H9 (cell line): ENCODE data around the gene NFX1. TPM values are rescaled to one million over a fixed set of nuclear protein-coding genes. Genes with fewer than 3 reads are reported as not detected.

Source experiments
- DNase-seq: peaks from one replicate; pipeline ENCODE4 v3.0.0-alpha.2; 2017
- H2AFZ ChIP-seq: one replicate; pipeline ENCODE4 v1.6.1; 2013; ENCODE audit warnings: mild to moderate bottlenecking, low read length, control low read depth, moderate library complexity
- H2AK5ac ChIP-seq: 2 replicates; pipeline ENCODE4 v1.6.1; 2013; ENCODE audit warnings: low read length, control low read depth, mixed read lengths; ENCODE audit not compliant: insufficient read length
- H2BK120ac ChIP-seq: one replicate; pipeline ENCODE4 v1.6.1; 2013; ENCODE audit warnings: low read depth, mild to moderate bottlenecking, low read length, control low read depth, inconsistent platforms; ENCODE audit not compliant: poor library complexity, severe bottlenecking
- H2BK12ac ChIP-seq: 2 replicates; pipeline ENCODE4 v1.6.1; 2013; ENCODE audit warnings: low read length, control low read depth, mixed read lengths, low read depth; ENCODE audit not compliant: insufficient read length
- H2BK15ac ChIP-seq: 2 replicates; pipeline ENCODE4 v1.6.1; 2013; ENCODE audit warnings: low read depth, low read length, control low read depth
- H2BK20ac ChIP-seq: one replicate; pipeline ENCODE4 v1.6.1; 2013; ENCODE audit warnings: low read depth, mild to moderate bottlenecking, low read length, control low read depth, inconsistent platforms; ENCODE audit not compliant: poor library complexity, severe bottlenecking
- H2BK5ac ChIP-seq: 2 replicates; pipeline ENCODE4 v1.6.1; 2013; ENCODE audit warnings: low read length, control low read depth, mixed read lengths; ENCODE audit not compliant: insufficient read length
- H3K14ac ChIP-seq: 2 replicates; pipeline ENCODE4 v1.6.1; 2013; ENCODE audit warnings: low read length, control low read depth; ENCODE audit not compliant: insufficient read depth
- H3K18ac ChIP-seq: 2 replicates; pipeline ENCODE4 v1.6.1; 2013; ENCODE audit warnings: low read depth, mild to moderate bottlenecking, mixed read lengths, low read length, control low read depth; ENCODE audit not compliant: insufficient read length
- H3K23ac ChIP-seq: 2 replicates; pipeline ENCODE4 v1.6.1; 2013; ENCODE audit warnings: low read length, control low read depth, mixed read lengths, low read depth; ENCODE audit not compliant: insufficient read length
- H3K23me2 ChIP-seq: 2 replicates; pipeline ENCODE4 v1.6.1; 2013; ENCODE audit warnings: low read depth, mild to moderate bottlenecking, mixed read lengths, low read length, control low read depth; ENCODE audit not compliant: insufficient read length, poor library complexity, severe bottlenecking
- H3K27ac ChIP-seq: 2 replicates; pipeline ENCODE4 v1.5.1; 2013; ENCODE audit warnings: low read length, control low read depth, mixed read lengths, low read depth; ENCODE audit not compliant: insufficient read length
- H3K27me3 ChIP-seq: 2 replicates; pipeline ENCODE4 v1.6.1; 2013; ENCODE audit warnings: low read length, control low read depth, inconsistent platforms; ENCODE audit not compliant: insufficient read depth
- H3K4ac ChIP-seq: 2 replicates; pipeline ENCODE4 v1.6.1; 2013; ENCODE audit warnings: low read depth, mild to moderate bottlenecking, control low read depth, inconsistent platforms, low read length, moderate library complexity
- H3K4me1 ChIP-seq: 2 replicates; pipeline ENCODE4 v1.6.1; 2013; ENCODE audit warnings: low read length, control low read depth, inconsistent platforms; ENCODE audit not compliant: insufficient read depth
- H3K4me2 ChIP-seq: 2 replicates; pipeline ENCODE4 v1.6.1; 2013; ENCODE audit warnings: low read length, control low read depth, mixed read lengths; ENCODE audit not compliant: insufficient read length, insufficient read depth
- H3K56ac ChIP-seq: 2 replicates; pipeline ENCODE4 v1.6.1; 2013; ENCODE audit warnings: low read depth, mild to moderate bottlenecking, mixed read lengths, low read length, control low read depth; ENCODE audit not compliant: insufficient read length
- H3K79me1 ChIP-seq: 2 replicates; pipeline ENCODE4 v1.6.1; 2013; ENCODE audit warnings: low read depth, mild to moderate bottlenecking, moderate library complexity, low read length, control low read depth, inconsistent platforms; ENCODE audit not compliant: insufficient read depth, poor library complexity, severe bottlenecking
- H3K79me2 ChIP-seq: 2 replicates; pipeline ENCODE4 v1.6.1; 2013; ENCODE audit warnings: low read length, control low read depth, inconsistent platforms; ENCODE audit not compliant: insufficient read depth
- H3K9ac ChIP-seq: 2 replicates; pipeline ENCODE4 v1.6.1; 2013; ENCODE audit warnings: low read length, control low read depth, mixed read lengths; ENCODE audit not compliant: insufficient read length; ENCODE audit errors: extremely low read depth
- H3K9me3 ChIP-seq: one replicate; pipeline ENCODE4 v1.6.1; 2013; ENCODE audit warnings: low read depth, low read length, inconsistent platforms; ENCODE audit not compliant: control insufficient read depth
- H3T11ph ChIP-seq: one replicate; pipeline ENCODE4 v1.6.1; 2013; ENCODE audit warnings: mild to moderate bottlenecking, low read length, control low read depth, inconsistent platforms
- H4K20me1 ChIP-seq: one replicate; pipeline ENCODE4 v1.6.1; 2013; ENCODE audit not compliant: control insufficient read depth, insufficient read length, insufficient read depth
- H4K5ac ChIP-seq: 2 replicates; pipeline ENCODE4 v1.6.1; 2013; ENCODE audit warnings: low read depth, mild to moderate bottlenecking, mixed read lengths, low read length, control low read depth; ENCODE audit not compliant: insufficient read length
- H4K8ac ChIP-seq: replicated peaks from 2 replicates; pipeline ENCODE4 v1.6.1; 2013; ENCODE audit warnings: low read length, control low read depth, mixed read lengths, low read depth; ENCODE audit not compliant: insufficient read length
- H4K91ac ChIP-seq: 2 replicates; pipeline ENCODE4 v1.6.1; 2013; ENCODE audit warnings: low read depth, mild to moderate bottlenecking, moderate library complexity, mixed read lengths, low read length, control low read depth; ENCODE audit not compliant: insufficient read length
- H3K27ac Mint-ChIP-seq, 3 experiments: 2 replicates in 2 of 3; 3 replicates in 1 of 3; pipeline ENCODE4 v1.8.0; 2020 to 2021; ENCODE audit warnings: mixed read lengths in 3 of 3, mild to moderate bottlenecking in 1 of 3, moderate library complexity in 1 of 3
- H3K27me3 Mint-ChIP-seq: 2 replicates; pipeline ENCODE4 v1.8.0; 2021; ENCODE audit warnings: low read depth, mild to moderate bottlenecking, moderate library complexity, mixed read lengths
- H3K36me3 Mint-ChIP-seq, 3 experiments: 2 replicates in 2 of 3; 3 replicates in 1 of 3; pipeline ENCODE4 v1.8.0; 2020 to 2021; ENCODE audit warnings: low read depth in 3 of 3, mixed read lengths in 3 of 3; ENCODE audit not compliant: insufficient read depth in 1 of 3
- H3K4me1 Mint-ChIP-seq, 2 experiments: 2 replicates each; pipeline ENCODE4 v1.8.0; 2020; ENCODE audit warnings: mixed read lengths in 2 of 2
- H3K4me3 Mint-ChIP-seq, 2 experiments: 2 replicates in 1 of 2; 3 replicates in 1 of 2; pipeline ENCODE4 v1.8.0; 2020 to 2021; ENCODE audit warnings: mild to moderate bottlenecking in 2 of 2, mixed read lengths in 2 of 2, moderate library complexity in 1 of 2
- H3K9me3 Mint-ChIP-seq, 2 experiments: 2 replicates in 1 of 2; 3 replicates in 1 of 2; pipeline ENCODE4 v1.8.0; 2020; ENCODE audit warnings: mild to moderate bottlenecking in 2 of 2, mixed read lengths in 2 of 2, moderate library complexity in 1 of 2
- WGBS: extraction: QIAGEN DNeasy Blood & Tissue Kit; methylation state at CpG from one replicate; pipeline ENCODE4 v1.1.7; 2013; ENCODE audit warnings: missing lambda C conversion rate, low lambda C conversion rate, mixed read lengths; ENCODE audit not compliant: insufficient read length; ENCODE audit errors: extremely low coverage; 5-methylcytosine and 5-hydroxymethylcytosine counted together
- total RNA-seq: library from RNA; stranded (reverse); gene quantifications from 2 replicates; pipeline ENCODE4 v1.2.1, GENCODE V29; 2021
- TF ChIP-seq, protein P1 (sequence below): fragments of 200-600 bp; sonication (generic); conservative IDR thresholded peaks from 3 replicates; pipeline ENCODE4 v1.8.0; 2021; ENCODE audit warnings: antibody characterized with exemption, mild to moderate bottlenecking

The NFX1 gene
- total RNA-seq, 1 experiment from 2014 or later, result 35.1 TPM

DNA sequence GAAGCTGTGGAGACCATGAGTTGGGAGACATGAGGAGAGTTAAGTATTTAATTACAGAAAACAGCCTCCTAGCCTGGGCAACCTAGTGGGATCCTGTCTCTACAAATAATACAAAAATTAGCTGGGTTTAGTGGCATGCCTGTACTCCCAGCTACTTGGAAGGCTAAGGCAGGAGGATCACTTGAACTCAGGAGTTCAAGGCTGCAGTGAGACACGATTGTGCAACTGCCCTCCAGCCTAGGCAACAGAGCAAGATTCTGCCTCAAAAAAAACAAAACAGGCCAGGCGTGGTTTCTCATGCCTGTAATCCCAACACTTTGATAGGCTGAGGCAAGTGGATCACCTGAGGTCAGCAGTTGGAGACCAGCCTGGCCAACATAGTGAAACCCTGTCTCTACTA is 59.4 kb downstream of the NFX1 start:
- Histone ChIP-seq H2BK5ac (no peak overlapping the region), H3K79me2 (no peaks in the 10 kb centered on the region), H3K23me2 (no peaks in the 10 kb centered on the region), H4K20me1 (no peaks in the 10 kb centered on the region), H4K91ac (no peak overlapping the region), H3T11ph (no peak overlapping the region), H3K4me1 (no peaks in the 10 kb centered on the region), H3K18ac (no peak overlapping the region), H3K14ac (no peak overlapping the region), H2AFZ (no peak overlapping the region), H3K79me1 (no peaks in the 10 kb centered on the region), H2BK12ac (no peak overlapping the region), H2BK15ac (no peak overlapping the region), H3K4ac (no peak overlapping the region), H3K27me3 (no peaks in the 10 kb centered on the region), H3K9me3 (no peaks in the 10 kb centered on the region), H3K23ac (no peak overlapping the region), H4K8ac (no peak overlapping the region), H3K4me2 (no peak overlapping the region), H3K56ac (no peak overlapping the region), H3K27ac (no peak overlapping the region), H3K9ac (no peak overlapping the region), H2BK20ac (no peak overlapping the region), H2BK120ac (no peak overlapping the region), H4K5ac (no peak overlapping the region), H2AK5ac (no peak overlapping the region)
- Mint-ChIP-seq H3K4me3 (no peak overlapping the region), H3K27ac (no peak overlapping the region), H3K9me3 (no peaks in the 10 kb centered on the region), H3K27me3 (no peaks in the 10 kb centered on the region), H3K36me3 (peaks cover 24 to 45% (median 38%) of the 10 kb centered on the region in 3 experiments), H3K4me1 (peaks cover 6 to 7% of the 10 kb centered on the region in 2 experiments; a peak in 2 of 4 replicates)
- DNase-seq, result no peak
- TF ChIP-seq, protein P1, sequence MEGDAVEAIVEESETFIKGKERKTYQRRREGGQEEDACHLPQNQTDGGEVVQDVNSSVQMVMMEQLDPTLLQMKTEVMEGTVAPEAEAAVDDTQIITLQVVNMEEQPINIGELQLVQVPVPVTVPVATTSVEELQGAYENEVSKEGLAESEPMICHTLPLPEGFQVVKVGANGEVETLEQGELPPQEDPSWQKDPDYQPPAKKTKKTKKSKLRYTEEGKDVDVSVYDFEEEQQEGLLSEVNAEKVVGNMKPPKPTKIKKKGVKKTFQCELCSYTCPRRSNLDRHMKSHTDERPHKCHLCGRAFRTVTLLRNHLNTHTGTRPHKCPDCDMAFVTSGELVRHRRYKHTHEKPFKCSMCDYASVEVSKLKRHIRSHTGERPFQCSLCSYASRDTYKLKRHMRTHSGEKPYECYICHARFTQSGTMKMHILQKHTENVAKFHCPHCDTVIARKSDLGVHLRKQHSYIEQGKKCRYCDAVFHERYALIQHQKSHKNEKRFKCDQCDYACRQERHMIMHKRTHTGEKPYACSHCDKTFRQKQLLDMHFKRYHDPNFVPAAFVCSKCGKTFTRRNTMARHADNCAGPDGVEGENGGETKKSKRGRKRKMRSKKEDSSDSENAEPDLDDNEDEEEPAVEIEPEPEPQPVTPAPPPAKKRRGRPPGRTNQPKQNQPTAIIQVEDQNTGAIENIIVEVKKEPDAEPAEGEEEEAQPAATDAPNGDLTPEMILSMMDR, result no peak
- WGBS, result no CpG with 5 or more reads among the region's 2 CpGs
